Osteoblast (primary cell): ENCODE data around the gene MAST3. TPM values are rescaled to one million over a fixed set of nuclear protein-coding genes. Genes with fewer than 3 reads are reported as not detected.

Source experiments
- DNase-seq: peaks from one replicate; pipeline ENCODE4 v3.0.0; 2011; ENCODE audit warnings: low spot score, mixed read lengths; ENCODE audit not compliant: insufficient read length; ENCODE audit errors: missing footprints
- H2AFZ ChIP-seq: 2 replicates; pipeline ENCODE4 v1.6.0; 2011; ENCODE audit warnings: mild to moderate bottlenecking, low read length
- H3K27ac ChIP-seq: 2 replicates; pipeline ENCODE4 v1.5.1; 2011; ENCODE audit warnings: mild to moderate bottlenecking, low read depth, low read length, moderate library complexity
- H3K27me3 ChIP-seq: 2 replicates; pipeline ENCODE4 v1.6.0; 2012; ENCODE audit warnings: mild to moderate bottlenecking, control low read depth, inconsistent platforms, low read length, moderate library complexity; ENCODE audit not compliant: insufficient read depth
- H3K36me3 ChIP-seq: 2 replicates; pipeline ENCODE4 v1.5.1; 2011; ENCODE audit warnings: mild to moderate bottlenecking, low read length, control low read depth, moderate library complexity; ENCODE audit not compliant: insufficient read depth
- H3K4me1 ChIP-seq: 2 replicates; pipeline ENCODE4 v1.5.1; 2011; ENCODE audit warnings: mild to moderate bottlenecking, low read length, control low read depth, moderate library complexity; ENCODE audit not compliant: insufficient read depth
- H3K4me2 ChIP-seq: 2 replicates; pipeline ENCODE4 v1.6.0; 2011; ENCODE audit warnings: mild to moderate bottlenecking, low read length; ENCODE audit not compliant: insufficient read depth
- H3K4me3 ChIP-seq: fragments of 200-600 bp; sonication (generic); 3 replicates; pipeline ENCODE4 v1.5.1; 2012; ENCODE audit warnings: mild to moderate bottlenecking, low read length, inconsistent platforms; ENCODE audit not compliant: insufficient read depth
- H3K79me2 ChIP-seq: 2 replicates; pipeline ENCODE4 v1.6.0; 2012; ENCODE audit warnings: mild to moderate bottlenecking, low read length, control low read depth, inconsistent platforms; ENCODE audit not compliant: insufficient read depth
- H3K9me3 ChIP-seq: 2 replicates; pipeline ENCODE4 v1.5.1; 2011; ENCODE audit warnings: low read depth, low read length, control low read depth
- H4K20me1 ChIP-seq: 2 replicates; pipeline ENCODE4 v1.6.0; 2012; ENCODE audit warnings: mild to moderate bottlenecking, low read length, control low read depth; ENCODE audit not compliant: insufficient read depth
- total RNA-seq: library from RNA; depleted of rRNA; stranded (reverse); fragments of >200 nt; gene quantifications from 2 replicates; pipeline ENCODE4 v1.2.3, GENCODE V29; 2012
- TF ChIP-seq, protein P1 (sequence below): IDR thresholded peaks from 2 replicates; pipeline ENCODE4 v1.5.1; 2011; ENCODE audit warnings: mild to moderate bottlenecking, low read depth, low read length, moderate library complexity; ENCODE audit errors: extremely low read depth

Gene MAST3
- total RNA-seq, 1 donor = 5.4 TPM

DNA sequence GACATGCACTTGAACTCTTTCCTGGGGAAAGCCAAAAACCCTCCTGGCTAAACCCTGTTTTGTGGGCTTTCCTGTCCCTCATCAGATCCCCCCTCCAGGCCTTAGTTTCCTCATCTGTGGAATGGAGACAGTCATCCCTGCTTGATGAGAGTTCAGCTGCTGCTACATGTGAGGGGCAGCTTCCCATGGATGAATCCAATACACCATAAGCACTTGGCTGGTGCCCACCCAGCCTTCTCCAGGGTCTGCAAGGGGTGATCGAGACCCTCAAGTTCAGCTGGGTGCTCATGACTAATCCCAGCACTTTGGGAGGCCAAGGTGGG lies 32.4 kb upstream of the MAST3 start:
- H3K4me3 ChIP-seq = no peak overlapping the region
- H3K4me1 ChIP-seq = no peaks in the 10 kb centered on the region
- TF ChIP-seq, protein P1, sequence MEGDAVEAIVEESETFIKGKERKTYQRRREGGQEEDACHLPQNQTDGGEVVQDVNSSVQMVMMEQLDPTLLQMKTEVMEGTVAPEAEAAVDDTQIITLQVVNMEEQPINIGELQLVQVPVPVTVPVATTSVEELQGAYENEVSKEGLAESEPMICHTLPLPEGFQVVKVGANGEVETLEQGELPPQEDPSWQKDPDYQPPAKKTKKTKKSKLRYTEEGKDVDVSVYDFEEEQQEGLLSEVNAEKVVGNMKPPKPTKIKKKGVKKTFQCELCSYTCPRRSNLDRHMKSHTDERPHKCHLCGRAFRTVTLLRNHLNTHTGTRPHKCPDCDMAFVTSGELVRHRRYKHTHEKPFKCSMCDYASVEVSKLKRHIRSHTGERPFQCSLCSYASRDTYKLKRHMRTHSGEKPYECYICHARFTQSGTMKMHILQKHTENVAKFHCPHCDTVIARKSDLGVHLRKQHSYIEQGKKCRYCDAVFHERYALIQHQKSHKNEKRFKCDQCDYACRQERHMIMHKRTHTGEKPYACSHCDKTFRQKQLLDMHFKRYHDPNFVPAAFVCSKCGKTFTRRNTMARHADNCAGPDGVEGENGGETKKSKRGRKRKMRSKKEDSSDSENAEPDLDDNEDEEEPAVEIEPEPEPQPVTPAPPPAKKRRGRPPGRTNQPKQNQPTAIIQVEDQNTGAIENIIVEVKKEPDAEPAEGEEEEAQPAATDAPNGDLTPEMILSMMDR = no peak
- no peaks in the 10 kb centered on the region for H3K79me2 ChIP-seq
- no peak overlapping the region for H3K4me2 ChIP-seq
- no peaks in the 10 kb centered on the region for H3K27me3 ChIP-seq
- no peak overlapping the region for H3K27ac ChIP-seq
- no peak for DNase-seq
- H3K36me3 ChIP-seq = no peaks in the 10 kb centered on the region
- H2AFZ ChIP-seq = peak overlapping the region; percentile 47
- H3K9me3 ChIP-seq = no peaks in the 10 kb centered on the region
- H4K20me1 ChIP-seq = no peaks in the 10 kb centered on the region

DNA sequence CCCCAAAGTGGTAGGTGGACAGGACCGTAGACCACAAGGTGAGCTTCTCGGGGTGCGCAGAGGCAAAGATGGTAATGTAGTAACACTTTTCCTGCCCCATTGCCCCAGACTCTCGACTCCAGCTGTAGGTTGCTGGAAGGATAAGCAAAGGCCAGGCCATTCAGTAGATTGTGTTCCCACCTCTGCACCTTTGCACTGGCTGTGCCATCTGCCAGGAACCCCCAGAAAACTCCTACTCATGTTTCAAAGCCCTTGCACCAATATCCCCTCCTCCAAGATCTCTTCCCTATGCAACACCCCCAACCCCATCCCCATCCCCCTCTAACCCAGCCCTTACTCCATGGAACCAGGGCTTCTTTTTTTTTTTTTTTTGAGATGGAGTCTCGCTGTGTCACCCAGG lies 29.2 kb upstream of the MAST3 start:
- H3K4me2 ChIP-seq = no peak overlapping the region
- no peaks in the 10 kb centered on the region for H3K36me3 ChIP-seq
- no peaks in the 10 kb centered on the region for H4K20me1 ChIP-seq
- H3K79me2 ChIP-seq = no peaks in the 10 kb centered on the region
- no peak overlapping the region for H3K4me3 ChIP-seq
- H3K27ac ChIP-seq = no peak overlapping the region
- TF ChIP-seq, protein P1 = no peak
- H3K27me3 ChIP-seq = no peaks in the 10 kb centered on the region
- no peaks in the 10 kb centered on the region for H3K4me1 ChIP-seq
- no peak overlapping the region for H2AFZ ChIP-seq
- peak; percentile 42 for DNase-seq
- no peaks in the 10 kb centered on the region for H3K9me3 ChIP-seq

DNA sequence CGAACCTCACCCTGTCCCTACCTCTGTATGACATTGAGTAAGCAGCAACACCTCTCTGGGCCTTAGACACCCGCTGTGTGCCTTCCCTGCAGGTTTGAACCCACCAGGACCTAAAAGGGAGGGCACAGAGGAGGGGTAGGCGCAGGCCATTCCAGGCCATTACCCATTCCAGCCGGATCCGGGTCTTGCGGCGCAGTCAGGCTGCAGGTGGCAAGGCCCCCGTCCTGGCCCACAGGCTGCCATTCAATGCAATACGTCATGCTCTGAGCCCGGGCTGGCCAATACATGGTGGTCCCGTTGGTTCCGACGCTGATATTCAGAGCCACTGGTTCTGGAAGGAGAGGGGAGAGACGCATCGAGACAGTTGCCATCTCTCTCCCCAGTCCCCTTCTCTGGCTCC lies 28.2 kb upstream of the MAST3 start:
- Histone ChIP-seq H3K36me3 (no peaks in the 10 kb centered on the region), H3K79me2 (no peaks in the 10 kb centered on the region), H4K20me1 (no peaks in the 10 kb centered on the region), H3K4me1 (no peaks in the 10 kb centered on the region), H3K27me3 (no peaks in the 10 kb centered on the region), H3K27ac (no peak overlapping the region), H2AFZ (no peak overlapping the region), H3K9me3 (no peaks in the 10 kb centered on the region), H3K4me3 (no peak overlapping the region), H3K4me2 (no peak overlapping the region)
- TF ChIP-seq, protein P1 = no peak
- no peak for DNase-seq

DNA sequence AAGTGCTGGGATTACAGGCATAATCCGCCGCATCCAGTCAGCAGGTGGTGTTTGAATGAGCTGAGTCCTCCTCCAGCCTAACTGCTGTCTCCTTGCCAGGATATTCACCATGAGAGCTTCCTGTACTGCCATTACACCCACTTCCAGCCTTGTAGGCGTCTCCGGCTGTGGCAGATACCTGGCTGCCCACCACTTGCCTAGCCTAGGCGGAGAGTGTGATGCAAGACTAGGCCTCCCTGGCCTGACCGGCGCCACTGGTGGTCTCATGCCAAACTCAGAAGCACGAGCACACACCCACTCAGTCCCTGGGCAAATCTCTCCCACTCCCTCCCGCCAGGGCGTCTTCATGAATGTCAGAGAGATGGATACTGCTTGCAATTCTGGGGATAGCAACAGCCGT lies 27.4 kb upstream of the MAST3 start:
- H3K79me2 ChIP-seq = no peaks in the 10 kb centered on the region
- no peaks in the 10 kb centered on the region for H3K27me3 ChIP-seq
- no peaks in the 10 kb centered on the region for H4K20me1 ChIP-seq
- H3K9me3 ChIP-seq = no peaks in the 10 kb centered on the region
- H3K4me1 ChIP-seq = no peaks in the 10 kb centered on the region
- no peak overlapping the region for H3K4me3 ChIP-seq
- no peak overlapping the region for H2AFZ ChIP-seq
- H3K27ac ChIP-seq = no peak overlapping the region
- DNase-seq = peak; percentile 64
- TF ChIP-seq, protein P1 = no peak
- H3K4me2 ChIP-seq = no peak overlapping the region
- H3K36me3 ChIP-seq = no peaks in the 10 kb centered on the region
